ENCODE measurements around the gene TNPO1. TPM values are rescaled to one million over a fixed set of nuclear protein-coding genes. Genes with fewer than 3 reads are reported as not detected.
"Not testable (repeated sequence)": the region's sequence is repeated elsewhere in the genome, so short reads cannot be mapped to it uniquely, and the experiment has no call there.

Gene TNPO1
- total RNA-seq, 1 donor from 2014 or later: 114 TPM

- no peak for DNase-seq (ENCODE audit: low spot score)
These were observed 109.0 kb downstream of the TNPO1 start for GRCh38 chr5:72925336-72926010.

DNA sequence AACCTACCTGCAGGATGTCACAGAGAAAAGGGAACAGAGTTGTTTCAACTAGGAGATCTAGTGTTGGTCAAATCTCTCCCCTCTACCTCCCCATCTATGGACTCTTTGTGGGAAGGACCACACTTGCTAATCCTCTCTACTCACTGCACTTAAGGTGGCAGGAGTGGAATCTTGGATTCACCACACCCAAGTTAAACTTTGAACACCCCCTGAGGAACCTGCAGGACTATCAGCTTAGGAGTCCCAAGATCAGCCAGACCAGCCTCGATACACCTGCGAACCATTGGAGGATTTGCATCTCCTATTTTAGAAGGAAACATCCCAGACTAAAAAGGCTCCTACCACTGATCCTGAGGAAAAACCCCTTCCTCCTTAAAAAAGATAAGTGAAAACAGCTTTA is 116.2 kb downstream of the TNPO1 start:
- DNase-seq (ENCODE audit: low spot score): not testable (repeated sequence)

DNA sequence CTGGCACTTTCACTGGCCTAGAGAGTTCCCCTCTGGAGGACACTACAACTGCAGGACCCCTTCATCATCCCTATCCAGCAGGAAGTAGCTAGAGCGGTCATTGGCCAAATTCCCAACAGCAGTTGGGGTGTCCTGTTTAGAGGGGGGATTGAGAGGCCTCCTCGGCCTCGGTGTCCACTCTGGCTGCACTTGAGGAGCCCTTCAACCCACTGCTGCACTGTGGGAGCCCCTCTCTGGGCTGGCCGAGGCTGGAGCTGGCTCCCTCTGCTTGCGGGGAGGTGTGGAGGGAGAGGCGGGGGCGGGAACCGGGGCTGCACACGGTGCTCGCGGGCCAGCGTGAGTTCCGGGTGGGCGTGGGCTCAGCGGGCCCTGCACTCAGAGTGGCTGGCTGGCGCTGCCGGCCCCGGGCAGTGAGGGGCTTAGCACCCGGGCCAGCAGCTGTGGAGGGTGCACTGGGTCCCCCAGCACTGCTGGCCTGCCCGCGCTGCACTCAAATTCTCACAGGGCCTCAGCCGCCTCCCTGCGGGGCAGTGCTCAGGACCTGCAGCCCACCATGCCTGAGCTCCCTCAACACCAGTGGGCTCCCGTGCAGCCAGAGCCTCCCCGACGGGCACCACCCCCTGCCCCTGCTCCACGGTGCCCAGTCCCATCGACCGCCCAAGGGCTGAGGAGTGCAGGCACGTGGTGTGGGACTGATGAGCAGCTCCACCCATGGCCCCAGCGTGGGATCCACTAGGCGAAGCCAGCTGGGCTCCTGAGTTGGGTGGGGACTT is 118.7 kb downstream of the TNPO1 start:
- not testable (repeated sequence) for DNase-seq (ENCODE audit: low spot score)

- DNase-seq (ENCODE audit: low spot score): no peak
These were observed 120.4 kb downstream of the TNPO1 start for GRCh38 chr5:72936893-72937292.

DNA sequence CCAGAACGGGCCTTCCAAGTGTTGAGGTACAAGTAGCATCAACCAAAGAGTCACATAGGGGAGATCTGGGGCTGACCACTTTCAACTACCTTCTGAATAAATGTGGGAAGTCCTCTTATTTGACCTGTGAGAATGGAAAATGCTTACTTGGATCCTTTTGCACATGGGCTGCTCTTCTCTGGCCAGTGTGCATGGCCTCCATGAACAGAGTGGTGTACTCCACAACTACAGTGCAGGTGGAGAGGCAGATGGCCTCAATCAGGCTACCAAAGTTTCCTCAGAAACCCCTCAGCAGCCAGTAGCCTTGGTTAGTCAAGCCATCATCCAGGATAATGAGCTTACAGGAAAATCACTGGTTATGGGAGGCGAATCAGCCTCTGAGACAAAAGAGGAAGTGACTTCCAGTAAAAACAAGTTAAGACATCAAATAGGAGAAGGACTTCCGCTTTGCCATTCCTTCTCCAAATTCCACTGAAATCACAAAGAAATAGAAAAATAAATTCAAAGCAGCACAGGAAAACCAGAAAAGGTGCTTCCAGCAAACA is 121.1 kb downstream of the TNPO1 start:
- DNase-seq (ENCODE audit: low spot score): no peak

- DNase-seq (ENCODE audit: low spot score): no peak
These were observed 121.7 kb downstream of the TNPO1 start for GRCh38 chr5:72938206-72938605.

DNA sequence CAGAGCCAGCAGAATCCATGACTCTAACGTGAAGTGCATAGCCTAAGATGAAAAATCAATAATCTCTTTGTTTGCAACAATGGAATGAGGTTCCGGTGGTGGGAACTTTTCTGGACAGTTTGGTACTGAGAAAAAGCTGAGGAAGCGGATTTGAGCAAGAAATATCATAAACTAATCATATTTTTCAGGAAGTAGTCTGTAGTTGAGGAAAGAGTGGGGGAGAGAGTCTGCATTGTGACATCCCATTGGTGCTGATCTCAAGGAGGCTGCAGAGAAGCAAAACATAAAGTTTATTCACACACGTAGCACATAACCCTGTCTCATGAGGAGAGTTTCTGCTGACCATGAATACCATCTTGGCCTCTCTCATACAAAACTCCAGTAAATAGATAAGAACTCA is 123.6 kb downstream of the TNPO1 start:
- DNase-seq (ENCODE audit: low spot score): no peak

GRCh38 chr5:72943307-72943706 is 126.8 kb downstream of the TNPO1 start:
- DNase-seq (ENCODE audit: low spot score): no peak

DNA sequence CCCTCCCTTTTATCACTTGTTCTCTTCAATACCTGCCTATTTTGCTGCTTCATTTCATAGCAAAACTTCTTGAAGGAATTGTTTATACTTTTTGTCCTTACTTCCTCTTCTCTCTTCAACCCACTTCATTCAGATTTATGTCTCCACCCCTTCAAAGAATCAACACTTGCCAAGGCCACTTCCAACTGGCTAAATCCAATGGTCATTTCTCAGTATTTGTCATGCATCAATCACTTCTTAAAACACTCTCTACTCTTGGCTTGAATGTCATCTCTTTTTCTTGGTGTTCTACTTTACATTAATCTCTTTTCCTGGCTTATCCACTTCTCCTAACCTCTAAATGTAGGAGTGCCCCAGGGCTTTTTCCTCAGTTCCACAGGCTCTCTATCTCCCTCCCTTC is 131.0 kb downstream of the TNPO1 start:
- DNase-seq (ENCODE audit: low spot score): no peak

GRCh38 chr5:72949481-72949880 is 133.0 kb downstream of the TNPO1 start:
- DNase-seq (ENCODE audit: low spot score): no peak

GRCh38 chr5:72951671-72952468 is 135.4 kb downstream of the TNPO1 start:
- no peak for DNase-seq (ENCODE audit: low spot score)

DNA sequence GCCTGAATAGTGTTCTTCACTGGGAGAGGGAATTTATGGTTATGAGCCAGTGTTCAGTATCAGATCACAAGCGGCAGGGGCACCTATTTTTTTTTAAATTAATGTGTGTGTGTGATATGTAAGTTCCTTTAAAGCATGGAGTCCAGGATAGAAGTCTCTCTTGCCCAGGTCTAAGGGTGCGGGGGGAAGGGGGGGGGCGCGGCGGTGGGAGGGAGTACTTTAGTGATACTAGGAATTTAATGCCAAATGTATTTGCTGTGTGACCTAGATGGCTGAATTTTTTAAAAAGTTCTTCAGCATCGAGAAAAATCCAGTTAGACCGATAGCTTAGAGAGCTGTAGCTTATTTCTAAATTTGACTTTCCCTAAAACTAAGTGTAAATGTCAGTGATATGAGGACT is 137.9 kb downstream of the TNPO1 start:
- no peak for DNase-seq (ENCODE audit: low spot score)

GRCh38 chr5:72955143-72955767 is 138.8 kb downstream of the TNPO1 start:
- no peak for DNase-seq (ENCODE audit: low spot score)

GRCh38 chr5:72955768-72956323 is 139.4 kb downstream of the TNPO1 start, which contains the start of gene FCHO2:
FCHO2 (plus strand) TSS chr5:72956041; CDS start chr5:72956097, 56 bp downstream.
- peak; percentile 99 for DNase-seq (ENCODE audit: low spot score)

GRCh38 chr5:72956324-72957140 is 140.1 kb downstream of the TNPO1 start:
- DNase-seq (ENCODE audit: low spot score): peak; percentile 75

GRCh38 chr5:72957337-72957736 is 140.9 kb downstream of the TNPO1 start:
- no peak for DNase-seq (ENCODE audit: low spot score)

GRCh38 chr5:72959257-72959656 is 142.8 kb downstream of the TNPO1 start:
- DNase-seq (ENCODE audit: low spot score): no peak

Measured in umbilical cord (tissue), 2 donors.